Measurements from ENCODE around the gene UGT1A9.

Gene UGT1A9

GRCh38 chr2:233819884-233820773 is 148.4 kb downstream of the UGT1A9 start:
- no peak for DNase-seq

DNA sequence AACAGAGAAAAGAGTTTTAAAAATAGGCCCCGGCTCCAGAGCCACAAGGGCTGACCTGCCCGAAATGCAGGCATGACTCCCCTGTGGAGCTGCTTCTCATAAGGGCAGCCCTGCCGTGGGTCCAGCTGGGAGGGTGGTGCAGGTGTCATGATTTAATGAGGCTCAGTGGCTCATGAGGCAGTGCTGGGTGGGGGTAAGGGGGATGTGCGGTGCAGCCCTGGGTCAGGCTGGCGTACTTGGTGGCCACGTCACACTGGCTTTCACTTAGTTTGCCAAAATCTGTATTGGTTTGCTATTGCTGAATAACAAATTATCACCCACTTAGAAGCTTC is 149.0 kb downstream of the UGT1A9 start:
- no peak for DNase-seq

DNA sequence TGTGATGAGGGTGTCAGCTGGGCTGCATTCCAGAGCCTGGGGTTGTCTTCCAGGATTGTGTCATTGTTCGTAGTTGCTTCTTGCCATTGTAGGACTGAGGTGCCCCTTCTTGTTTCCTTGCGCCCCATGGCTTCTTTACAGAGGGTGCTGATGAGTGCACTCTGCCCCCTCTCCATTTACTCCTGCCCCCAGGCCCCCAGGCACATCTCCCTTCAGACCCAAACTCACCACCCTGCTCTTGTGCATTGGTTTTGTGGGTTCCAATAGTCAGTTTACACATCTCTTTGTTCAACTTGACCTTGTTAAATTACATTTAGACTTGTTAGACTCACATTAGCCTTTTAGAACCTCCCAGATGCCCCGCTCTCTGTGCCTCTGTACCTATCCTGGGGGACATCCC is 149.5 kb downstream of the UGT1A9 start:
- DNase-seq: no peak

- DNase-seq: no peak
Measured at GRCh38 chr2:233821709-233822100, 150.0 kb downstream of the UGT1A9 start.

DNA sequence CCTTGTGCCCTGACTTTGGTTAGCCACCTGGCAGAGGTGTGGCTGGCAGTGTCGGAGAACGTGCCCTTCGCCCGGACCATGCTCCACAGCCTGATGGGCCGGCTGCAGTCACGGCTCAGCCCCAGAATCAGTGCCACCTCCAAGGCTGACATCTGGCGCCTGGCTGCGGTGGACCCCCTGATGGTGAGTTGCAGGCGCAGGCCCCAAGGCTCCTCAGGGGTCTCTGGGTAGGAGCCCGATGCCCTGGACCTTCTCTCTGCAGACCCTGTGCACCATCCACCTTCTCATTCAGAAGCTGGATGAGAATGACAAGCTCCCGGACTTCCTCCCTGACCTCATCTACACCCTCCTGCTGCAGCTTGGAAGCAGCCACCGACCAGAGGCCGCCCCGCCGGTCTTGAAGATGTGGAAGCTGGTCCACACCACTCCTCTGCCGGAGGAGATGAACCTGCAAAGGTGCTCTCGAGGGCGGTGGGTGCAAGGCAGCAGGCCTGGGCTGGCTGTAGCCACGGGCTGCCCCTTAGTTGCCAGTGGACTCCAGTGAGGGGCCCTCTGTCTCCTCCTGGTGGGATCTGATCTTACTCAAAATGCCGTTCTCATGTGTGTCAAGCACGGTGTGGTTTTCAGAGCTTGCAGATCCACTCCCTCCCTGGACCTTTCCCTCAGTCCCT is 150.5 kb downstream of the UGT1A9 start:
- no peak for DNase-seq

Data from activated T-cell treated with anti-CD3 and anti-CD28 coated beads for 4 hours (primary cell).